HG03558 (cell line): ENCODE results near the gene KDM4C.

ENCODE experiments used
- ATAC-seq: cut with Tn5 transposase; IDR thresholded peaks from one replicate; pipeline ENCODE4 v1.9.1; 2021; ENCODE audit warnings: moderate number of reproducible peaks; ENCODE audit not compliant: unreplicated experiment; ENCODE audit errors: extremely low read depth

Gene KDM4C

DNA sequence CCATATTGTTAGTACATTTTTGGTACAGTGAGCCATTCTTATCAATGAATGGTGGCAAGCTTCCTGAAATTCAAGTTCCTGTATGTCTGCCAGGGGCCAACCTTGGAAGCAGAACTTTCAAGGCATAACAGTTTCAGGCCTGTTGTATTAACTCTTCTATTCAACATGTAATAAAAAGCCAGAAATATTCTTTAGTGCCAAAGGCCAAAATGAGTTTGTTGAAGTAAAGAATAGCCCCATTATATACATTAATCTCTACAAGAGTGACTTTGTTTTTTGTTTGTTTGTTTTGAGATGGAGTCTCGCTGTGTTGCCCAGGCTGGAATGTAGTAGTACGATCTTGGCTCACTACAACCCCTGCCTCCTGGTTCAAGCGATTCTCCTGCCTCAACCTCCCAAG is 321.3 kb downstream of the KDM4C start:
- ATAC-seq: no peak

DNA sequence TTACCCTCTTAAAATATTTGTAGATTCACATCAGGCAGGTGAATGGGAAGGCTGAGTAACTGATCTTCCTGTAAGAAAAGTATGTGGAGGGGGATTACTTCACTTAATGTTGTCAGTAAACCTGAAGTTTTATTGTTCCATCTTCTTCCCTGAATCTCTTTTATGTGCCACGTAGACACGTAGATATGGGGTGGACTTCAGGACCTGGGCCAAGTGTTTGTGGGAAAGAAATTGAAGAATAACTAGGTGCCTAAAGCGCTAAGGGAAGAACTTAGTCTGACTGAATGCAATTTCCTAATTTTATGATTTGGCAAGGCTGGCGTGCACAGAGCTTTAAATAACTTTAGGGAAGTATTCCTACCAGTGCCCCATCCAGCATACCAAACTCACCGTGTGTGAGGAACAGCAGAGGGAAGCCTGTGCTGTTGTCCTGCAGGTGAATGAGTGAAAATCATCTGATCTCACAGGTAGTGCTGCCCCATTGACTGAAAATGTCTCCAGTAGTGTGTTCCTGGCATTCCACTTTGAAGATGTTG is 323.4 kb downstream of the KDM4C start:
- no peak for ATAC-seq

DNA sequence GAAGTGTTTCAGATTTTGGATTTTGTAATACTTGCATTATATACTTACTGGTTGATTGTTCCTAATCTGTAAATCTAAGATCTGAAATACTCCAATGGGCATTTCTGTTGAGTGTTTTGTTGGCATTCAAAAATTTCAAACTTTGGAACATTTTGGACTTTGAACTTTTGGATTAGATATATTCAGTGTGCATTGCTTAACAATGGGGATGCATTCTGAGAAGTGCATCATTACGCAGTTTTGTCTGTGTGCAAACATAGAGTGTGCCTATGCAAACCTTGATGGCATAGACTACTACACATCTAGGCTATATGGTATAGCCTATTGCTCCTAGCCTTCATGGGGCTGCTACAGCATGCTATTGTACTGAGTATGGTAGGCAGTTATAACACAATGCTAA is 325.4 kb downstream of the KDM4C start:
- no peak for ATAC-seq

DNA sequence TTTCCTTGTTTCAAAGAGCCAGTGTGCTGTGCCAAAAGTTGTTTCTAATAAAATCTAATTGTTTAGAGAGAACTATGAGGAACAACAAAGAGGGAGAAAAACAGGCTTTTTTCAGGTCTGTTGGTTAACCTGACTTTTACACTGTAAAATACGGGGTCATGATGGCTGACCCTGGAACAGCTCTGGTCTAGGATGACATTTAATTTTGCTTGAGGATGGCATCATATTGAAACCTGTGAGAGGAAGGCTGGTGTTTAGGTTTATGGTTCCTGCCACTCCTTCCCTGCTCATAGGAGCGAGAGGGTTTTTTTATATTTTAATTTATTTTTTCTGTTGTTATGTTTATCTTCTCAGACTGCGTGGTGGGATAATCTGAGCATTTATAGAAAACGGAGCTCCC is 327.6 kb downstream of the KDM4C start:
- ATAC-seq: no peak

DNA sequence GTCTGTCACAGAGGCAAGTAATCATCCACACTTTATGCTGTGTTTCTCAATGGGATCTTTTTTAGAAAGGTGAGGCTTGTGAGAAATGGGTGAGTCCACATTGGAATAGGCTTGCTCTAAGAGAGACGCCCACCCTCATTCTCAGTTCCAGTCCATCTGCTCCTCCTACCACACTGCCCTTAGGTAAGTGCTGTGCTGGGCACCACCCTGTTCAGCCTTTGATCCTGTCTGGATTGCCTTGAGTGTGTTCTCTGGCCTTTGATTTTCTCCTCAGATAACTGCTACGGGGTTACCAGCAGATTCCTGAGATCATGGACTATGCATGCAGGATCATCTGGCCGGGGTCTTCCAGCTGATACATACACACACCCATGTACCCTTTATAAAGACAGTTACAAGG is 328.6 kb downstream of the KDM4C start:
- ATAC-seq: no peak

DNA sequence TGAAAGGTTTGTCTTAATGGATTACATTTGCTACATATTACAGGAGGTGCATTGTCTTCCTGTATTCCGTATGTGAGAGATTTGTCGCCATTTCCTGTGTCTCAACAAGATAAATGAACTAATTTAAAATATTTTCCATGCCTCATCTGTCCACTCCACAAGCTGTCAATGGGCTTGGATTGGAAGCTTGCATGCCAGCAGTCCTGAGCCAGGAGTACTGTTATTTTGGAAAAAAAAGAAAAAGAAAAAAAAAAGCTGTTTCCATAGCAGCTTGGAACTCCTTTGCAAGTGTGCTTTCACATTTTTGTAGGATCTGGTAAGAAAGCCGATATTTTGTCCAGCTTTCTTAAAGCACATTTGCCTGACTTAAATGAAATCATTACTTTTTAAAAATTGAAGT is 330.8 kb downstream of the KDM4C start:
- no peak for ATAC-seq

DNA sequence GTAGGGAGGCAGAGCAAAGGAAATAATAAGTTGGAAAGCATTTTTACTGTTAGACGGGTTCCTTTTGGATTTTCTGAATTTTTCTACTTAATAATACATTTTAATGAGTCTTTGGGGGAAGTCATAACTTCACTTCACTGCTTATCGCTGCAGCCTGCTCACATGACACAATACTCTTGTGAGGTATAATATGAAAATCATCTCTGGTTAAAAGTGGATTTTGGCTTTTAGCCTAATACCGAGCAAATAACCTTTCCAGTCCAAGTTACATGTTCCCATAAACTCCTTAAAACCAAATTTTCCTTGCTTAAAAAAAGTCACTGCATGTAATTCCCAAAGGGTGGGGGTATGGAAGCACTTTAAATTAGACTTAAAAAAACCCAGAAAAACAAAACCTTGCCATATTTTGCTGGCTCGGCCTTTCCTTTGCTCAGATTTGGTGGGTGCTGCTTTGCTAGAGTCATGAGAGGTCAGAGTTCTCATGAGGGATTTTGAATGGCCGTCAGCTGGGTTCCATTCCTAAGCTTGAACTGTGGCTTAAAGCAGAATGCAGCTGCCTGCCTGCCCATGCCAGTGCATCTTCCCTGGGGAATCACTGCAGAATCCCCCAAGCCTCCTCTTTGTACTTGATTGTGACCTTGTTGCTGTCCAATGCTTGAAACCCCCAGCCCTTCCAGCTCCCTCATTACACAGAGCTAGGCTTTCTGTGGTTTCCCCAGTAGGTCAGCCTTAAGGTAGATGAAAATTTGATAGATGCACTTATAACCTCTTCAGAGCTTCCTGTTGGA is 331.8 kb downstream of the KDM4C start:
- no peak for ATAC-seq

DNA sequence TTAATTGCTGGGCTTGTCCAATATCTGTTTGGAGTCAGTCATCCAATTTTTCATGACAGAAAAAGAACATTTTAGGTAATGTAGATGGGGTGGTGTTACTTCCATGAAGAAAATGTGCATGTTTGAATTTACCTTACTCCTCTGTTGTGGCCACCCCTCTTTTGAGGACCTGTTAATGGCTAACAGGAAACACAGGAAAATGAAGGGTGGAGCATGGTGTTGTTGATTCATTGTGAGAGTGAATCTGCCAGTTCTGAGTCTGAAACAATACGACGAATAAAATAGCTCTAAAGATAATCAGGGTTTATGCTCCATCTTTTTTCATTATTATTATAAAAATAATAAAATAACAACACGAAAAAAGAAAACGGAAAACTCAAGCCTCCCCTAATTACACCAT is 335.3 kb downstream of the KDM4C start:
- ATAC-seq: no peak

DNA sequence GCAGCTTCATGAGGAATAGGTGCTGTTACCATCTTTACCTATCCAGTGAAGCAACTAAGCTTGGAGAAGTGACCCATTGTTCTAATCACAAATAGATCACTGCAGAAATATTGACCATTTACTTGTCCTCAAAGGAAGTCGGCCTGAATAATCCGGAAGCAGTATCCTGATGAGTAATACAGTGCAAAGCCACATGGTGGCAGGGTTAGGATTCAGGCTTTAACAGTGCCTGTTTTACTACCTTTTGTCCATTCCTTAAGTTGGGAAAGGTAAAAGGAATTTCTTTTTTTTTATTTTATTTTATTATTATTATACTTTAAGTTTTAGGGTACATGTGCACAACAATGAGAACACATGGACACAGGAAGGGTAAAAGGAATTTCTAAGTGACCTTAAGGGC is 336.3 kb downstream of the KDM4C start:
- no peak for ATAC-seq

DNA sequence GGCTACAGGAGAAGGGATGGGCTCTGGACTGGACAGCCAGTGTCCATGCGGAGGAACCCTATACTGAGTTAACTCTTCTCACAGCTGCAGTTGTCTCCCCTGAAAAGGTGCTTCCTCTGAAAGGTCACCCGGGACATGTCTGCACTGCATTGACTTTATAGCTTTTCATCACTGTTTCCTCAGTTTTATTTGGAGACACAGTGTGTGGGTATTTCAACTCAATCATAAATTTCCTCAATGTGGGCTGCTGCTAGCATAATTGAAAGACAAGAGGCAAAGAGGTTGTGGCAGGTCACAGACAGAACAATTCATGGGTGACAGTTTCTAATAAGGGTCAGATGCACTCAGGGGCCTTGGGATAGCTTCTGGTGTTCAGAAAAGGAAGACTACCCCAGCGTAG is 336.8 kb downstream of the KDM4C start:
- no peak for ATAC-seq

DNA sequence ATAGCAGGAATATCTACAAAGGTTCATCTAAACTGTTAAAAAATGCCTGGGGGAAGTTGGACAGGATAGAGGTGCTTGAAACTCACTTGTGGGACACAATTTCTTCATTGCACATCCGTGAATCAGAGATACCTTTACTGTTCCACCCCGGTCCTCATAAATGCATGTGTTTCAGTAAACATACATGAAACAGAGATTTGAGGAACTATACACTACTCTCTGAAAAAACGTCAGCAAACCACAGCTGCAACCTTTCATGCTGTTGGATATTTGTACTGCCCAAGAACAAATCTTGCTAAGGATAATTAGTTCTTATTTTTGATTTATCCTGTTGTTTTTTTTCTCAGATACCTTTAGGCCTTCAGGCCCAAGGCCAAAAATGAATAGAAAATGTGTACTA is 337.3 kb downstream of the KDM4C start:
- ATAC-seq: no peak

DNA sequence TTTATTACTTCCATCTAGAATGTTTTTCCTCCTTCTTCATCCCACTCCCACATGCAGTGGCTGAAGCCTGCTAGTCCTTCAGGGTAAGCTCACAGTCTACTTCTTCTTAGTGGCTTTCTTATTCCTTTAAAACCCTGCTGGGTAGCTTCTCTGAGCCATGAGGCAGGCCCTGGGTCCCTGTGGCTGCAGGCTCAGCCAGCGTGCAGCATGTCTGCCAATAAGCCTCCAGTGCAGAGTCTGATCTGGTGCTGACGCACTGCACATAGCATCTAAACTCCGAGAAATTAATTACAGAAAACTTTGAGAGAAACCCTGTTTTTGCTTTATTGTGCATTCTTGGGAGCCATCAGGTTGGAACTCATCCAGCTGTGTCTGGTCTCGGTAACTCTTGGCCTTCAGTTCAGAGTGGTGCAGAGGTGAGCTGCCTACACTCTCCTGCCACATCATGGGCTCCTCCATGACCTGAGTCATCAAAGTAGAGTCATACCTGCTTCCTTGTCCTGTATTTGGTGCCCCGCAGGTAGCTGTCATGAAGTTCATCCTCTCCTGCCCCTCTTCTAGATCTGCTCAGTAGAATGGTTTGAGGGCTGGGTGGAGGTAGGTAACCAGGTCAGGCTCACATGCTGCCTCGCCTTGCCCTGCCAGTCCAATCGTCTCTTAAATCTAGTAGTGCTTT is 339.4 kb downstream of the KDM4C start:
- no peak for ATAC-seq

DNA sequence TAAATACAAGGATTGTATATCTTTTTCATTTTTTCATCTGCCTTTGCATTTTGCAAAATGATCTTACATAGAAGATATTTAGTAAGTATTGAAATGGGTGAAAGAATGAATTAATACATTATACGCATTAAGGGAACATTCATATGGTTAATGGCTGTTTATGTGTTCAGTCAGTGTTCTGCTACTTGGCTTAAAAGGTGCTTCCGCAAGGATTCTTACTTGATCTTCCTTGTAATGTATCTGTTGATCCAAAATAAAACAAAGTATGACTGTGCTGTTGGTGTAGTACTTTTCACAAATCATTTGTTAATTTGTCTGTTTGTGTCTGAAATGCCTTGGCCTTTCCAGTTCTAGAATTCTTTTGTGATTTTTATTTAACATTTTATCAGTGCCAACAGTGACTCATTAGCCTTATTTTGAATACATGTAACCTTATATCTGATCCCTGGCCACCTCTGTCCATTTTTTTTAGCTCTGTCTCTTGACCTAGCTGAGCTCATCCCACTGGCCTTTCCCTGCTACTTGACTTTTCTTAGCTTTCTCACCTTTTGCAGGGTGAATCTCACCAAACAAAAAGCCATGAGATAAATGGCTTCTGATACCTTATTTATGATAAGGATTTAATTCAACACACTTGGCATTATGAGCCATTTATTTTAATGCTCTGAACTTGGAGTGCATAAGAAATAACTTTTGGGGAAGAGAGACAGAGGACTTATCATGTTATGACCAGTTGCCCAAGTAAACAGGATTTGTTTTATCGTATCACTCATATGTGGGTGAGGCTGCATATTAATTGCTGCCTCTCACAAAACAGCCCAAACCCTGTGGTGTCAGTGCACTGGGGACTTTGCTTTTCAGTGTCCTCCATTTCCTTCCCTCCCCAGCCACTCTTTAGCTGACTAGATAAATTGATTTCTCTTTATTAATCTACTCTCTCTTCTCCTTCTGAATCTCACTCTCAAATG is 340.3 kb downstream of the KDM4C start:
- ATAC-seq: no peak

DNA sequence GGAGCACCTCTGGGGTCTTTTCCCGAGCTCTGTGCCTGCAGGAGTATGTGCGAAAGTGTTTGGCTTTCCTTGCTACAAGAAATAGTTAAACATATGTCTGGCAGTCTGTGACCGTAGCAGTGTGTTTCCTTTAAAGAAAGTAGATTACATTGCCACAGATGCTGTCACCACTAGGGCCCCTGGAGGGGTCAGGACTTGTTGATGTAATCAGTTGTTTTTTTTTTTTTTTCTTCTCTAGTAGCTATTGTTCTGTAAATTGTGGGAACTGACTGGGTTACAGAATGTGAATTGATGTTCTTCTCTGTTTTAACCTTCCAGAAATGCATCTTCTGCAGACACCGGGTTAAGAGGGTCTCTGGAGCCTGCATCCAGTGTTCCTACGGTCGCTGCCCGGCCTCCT is 345.6 kb downstream of the KDM4C start:
- ATAC-seq: no peak

DNA sequence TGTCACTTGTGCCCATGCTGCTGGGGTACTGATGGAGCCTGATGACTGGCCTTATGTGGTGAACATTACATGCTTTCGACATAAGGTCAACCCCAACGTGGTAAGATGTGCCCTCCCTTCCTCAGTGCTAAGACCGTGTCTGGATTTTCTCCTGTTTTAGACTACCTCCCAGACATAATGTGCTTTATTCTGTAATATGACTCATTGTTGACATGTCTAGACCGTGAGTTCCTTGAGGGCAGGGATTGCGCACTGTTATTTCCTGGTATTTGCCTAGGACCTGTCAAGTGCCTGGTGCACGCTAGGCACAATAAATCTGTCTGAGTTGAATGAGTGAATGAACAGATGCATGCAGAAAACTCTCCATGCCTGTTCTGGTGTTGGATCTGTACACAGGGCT is 346.0 kb downstream of the KDM4C start:
- no peak for ATAC-seq

DNA sequence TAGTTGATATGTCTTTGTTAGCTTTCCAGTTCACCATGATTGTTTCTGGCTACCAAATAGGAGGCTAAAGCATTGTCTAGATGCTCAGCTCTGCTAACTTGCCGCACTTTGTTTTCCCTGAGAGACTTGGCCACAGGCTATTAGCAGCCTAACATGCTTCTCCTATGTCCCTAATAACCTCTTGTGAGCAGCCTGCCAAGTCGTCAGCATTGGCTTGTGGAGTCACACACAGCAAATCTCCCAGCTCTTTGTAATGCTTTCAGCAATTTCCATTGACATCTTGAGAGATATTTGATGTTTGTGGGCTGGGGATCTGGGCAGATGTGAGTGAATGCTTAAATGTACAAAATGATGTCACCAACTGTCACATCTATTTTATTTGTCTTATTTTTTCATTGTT is 346.9 kb downstream of the KDM4C start:
- no peak for ATAC-seq

DNA sequence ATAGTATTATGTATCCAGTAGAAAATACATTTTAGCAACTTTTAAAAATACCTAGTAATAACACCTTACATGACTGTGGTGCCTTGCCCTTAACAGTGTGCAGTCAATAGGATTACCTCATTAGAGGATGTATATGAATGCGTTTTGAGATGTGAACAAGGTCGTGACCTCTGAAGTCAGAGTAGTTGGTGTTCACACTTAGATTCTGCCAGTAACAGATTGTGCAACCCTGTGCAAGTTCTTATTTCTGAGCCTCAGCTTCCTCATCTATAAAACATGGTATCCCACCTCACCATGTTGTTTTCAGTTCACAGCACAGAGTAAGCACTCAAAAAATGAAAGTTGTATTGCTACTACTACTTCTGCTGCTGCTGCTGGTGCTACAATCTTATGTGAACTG is 347.3 kb downstream of the KDM4C start:
- ATAC-seq: no peak

DNA sequence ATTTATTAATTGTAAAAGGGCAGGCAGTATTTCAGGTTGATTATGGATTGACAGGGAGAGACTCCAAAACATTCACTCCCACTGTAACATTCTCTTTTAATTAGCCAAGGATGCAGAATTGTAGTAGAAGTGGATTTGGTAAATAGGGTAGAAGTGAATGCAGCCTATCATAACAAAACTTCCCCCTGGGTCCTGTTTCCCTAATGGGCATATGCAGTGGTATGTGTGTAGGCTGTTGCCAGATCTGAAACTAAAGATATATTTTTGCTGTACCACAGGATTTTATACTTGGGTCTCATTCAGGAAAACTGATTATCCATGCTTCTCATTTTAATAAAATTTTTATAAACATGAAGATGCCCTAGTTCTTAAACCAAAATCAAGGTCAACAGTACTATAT is 351.2 kb downstream of the KDM4C start:
- ATAC-seq: no peak

DNA sequence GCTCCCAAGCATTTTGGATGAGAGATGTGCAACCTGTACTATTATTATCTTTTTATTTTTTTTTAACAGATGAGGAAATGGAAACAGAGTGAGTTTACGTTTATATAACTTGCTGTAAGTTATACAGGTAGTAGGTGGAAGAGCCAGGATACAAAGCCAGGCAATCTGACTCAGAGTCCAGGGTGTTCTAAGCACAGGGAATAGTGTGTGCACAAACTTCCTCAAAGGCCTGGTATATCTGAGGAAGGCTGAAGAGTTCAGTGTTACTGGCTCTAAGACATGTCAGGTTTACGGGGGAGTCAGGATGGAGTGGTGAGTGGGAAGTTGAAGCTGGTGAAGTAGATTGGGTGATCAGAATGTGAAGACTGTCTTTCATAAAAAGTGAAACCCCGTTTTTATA is 353.6 kb downstream of the KDM4C start:
- no peak for ATAC-seq

DNA sequence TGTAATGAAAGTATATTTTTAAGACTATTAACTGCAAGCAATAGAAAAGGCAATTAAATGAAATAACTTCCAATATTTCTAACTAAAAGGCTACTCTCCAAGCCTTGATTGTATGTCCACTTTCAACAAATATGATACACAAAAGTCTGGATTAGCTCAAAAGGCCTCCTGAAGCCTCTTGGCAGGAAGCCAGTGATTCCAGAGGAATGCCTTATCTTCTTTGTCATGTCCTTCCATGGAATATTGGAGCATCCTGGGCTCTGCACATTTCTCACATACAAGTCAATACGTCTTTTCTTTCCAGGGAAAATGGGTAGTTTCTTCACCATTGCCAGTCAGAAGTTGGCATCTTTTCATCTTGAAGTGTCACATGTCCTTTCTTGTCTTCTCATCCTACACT is 357.8 kb downstream of the KDM4C start:
- ATAC-seq: no peak
